GM18511 (cell line): ENCODE results near the gene DNAH10.
"Not testable (repeated sequence)": the region's sequence is repeated elsewhere in the genome, so short reads cannot be mapped to it uniquely, and the experiment has no call there.

Source experiments
- ATAC-seq: cut with Tn5 transposase; IDR thresholded peaks from one replicate; pipeline ENCODE4 v1.9.1; 2021; ENCODE audit warnings: mild to moderate bottlenecking, moderate library complexity; ENCODE audit not compliant: unreplicated experiment

Gene DNAH10

GRCh38 chr12:123943816-123944215, 181.7 kb downstream of the DNAH10 start:
- no peak for ATAC-seq

GRCh38 chr12:123944696-123945095, 182.6 kb downstream of the DNAH10 start:
- ATAC-seq, result no peak

- ATAC-seq, result no peak
Observed at GRCh38 chr12:123945287-123946151, 183.4 kb downstream of the DNAH10 start.

GRCh38 chr12:123946152-123946515, 184.0 kb downstream of the DNAH10 start:
- no peak for ATAC-seq

DNA sequence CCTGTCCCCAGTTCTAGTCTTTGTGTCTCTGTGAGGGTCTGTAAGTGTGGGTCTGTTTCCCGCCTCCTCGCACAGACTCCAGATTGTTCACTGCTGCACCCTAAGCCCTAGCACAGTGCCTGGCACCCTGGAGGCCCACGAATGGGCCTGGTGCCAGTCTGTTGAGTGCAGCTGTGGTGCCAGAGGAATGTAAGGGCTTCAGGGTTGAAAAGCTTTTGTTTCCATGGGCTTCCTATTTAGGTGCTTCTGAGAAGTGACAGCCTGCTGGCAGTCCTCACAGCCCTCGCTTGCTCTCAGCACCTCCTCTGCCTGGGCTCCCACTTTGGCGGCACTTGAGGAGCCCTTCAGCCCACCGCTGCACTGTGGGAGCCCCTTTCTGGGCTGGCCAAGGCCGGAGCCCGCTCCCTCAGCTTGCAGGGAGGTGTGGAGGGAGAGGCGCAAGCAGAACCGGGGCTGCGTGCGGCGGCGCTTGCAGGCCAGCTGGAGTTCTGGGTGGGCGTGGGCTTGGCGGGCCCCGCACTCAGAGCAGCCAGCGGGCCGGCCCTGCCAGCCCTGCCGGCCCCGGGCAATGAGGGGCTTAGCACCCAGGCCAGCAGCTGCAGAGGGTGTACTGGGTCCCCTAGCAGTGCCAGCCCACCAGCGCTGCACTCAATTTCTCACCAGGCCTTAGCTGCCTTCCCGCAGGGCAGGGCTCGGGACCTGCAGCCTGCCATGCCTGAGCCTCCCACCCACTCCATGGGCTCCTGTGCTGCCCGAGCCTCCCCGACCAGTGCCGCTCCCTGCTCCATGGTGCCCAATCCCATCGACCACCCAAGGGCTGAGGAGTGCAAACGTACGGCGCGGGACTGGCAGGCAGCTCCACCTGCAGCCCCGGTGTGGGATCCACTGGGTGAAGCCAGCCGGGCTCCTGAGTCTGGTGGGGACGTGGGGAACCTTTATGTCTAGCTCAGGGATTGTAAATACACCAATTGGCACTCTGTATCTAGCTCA, 184.7 kb downstream of the DNAH10 start:
- not testable (repeated sequence) for ATAC-seq

DNA sequence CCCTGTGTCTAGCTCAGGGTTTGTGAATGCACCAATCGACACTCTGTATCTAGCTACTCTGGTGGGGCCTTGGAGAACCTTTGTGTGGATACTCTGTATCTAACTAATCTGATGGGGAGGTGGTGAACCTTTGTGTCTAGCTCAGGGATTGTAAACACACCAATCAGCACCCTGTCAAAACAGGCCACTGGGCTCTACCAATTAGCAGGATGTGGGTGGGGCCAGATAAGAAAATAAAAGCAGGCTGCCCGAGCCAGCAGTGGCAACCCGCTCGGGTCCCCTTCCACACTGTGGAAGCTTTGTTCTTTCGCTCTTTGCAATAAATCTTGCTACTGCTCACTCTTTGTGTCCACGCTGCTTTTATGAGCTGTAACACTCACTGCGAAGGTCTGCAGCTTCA, 185.4 kb downstream of the DNAH10 start:
- ATAC-seq, result not testable (repeated sequence)

DNA sequence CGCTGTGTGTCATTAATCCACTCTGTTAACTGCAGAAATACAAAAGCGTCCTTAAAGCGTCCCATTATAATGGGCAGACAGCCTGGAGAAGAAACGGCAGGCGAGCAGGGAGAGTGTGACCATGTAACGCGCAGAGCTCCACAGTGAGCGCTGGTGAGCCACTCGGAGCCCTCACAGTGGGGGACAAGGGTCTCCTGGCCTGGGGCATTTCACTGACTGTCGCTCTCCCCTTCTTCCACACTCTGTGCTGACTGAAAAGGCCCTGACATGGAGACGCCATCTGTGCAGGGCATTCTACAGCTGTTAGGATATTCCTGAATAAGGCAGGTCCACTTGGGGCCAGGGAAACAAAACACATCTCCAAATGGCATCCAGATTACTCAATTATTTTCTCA, 186.3 kb downstream of the DNAH10 start:
- no peak for ATAC-seq

GRCh38 chr12:123948796-123949769, 187.0 kb downstream of the DNAH10 start:
- ATAC-seq, result no peak

DNA sequence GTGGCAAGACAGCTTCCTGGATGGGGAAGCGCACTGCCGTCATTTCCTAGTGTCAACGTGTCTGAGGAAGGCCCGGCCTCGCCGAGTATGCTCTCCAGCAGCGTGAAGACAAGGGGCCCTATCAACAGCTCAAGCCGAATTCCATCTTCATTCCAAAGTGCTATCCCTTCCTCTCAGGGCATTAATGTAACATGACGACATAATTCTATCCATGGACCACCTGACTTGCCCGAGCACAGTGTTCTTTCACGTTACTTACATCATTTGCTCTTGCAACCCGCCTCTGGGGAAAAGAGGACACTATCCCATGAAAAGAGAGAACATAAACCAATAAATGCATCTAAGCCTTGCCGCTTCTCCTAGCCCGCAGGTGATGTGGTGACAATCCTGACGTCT, 187.7 kb downstream of the DNAH10 start:
- no peak for ATAC-seq

DNA sequence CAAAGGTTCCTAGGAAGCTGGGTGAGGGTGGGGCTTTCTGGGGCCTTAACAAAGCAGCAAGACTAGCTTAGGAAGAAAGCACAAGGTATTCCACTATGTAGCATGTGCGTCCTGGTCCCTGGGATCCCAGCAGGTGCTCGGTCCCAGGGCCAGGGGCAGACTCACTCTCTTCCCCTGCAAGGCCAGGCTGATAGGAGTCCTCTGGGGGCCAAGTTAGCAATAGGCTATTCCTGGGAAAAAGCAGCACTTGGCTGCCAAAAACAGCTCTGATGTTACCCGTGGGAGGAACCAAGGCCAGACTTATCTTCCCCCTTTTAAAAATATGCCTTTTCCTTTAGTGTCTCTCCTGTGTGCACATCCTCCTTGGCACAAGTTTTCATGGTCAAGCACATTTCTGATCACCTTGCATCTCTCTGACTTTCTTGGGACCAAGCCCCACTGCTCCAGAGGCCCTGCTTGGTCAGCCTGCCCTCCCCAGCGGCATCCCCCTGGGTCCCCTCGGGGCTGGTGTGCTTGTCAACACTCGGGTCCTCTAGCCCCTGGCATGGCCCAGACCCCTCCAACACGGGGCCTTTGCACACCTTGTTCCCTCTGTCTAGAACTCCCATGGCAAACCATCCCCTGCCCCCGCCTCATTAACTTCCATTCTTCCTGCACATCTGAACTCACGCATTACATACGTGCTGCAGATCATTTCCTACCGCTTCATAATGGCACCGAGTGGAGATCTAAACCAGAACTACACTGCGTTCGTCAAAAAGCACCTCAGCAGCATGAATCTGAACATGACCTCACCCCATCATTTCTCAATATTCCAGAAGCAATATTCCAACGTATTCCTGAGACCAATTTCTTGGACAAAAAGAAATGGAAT, 188.6 kb downstream of the DNAH10 start:
- ATAC-seq, result no peak

- ATAC-seq, result no peak
Observed at GRCh38 chr12:123951467-123951866, 189.4 kb downstream of the DNAH10 start.

DNA sequence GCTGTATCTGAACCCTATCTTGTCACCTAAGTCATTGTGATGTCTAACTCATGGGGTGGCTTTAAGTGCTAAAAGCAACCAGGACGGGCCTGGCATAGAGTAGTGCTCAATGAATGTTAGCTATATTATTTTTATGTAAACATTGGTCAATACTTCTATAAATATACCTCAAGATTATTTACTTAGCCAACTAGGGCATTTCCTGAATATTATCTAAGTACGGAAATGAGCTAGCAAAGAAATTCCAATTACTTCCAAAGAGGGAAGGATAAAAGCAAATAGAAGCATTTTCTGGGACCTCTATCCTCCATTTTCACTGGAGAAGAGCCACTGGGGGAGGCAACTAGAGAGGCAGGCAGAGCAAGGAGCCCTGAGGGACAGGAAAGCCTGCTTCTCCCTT, 189.9 kb downstream of the DNAH10 start:
- no peak for ATAC-seq

DNA sequence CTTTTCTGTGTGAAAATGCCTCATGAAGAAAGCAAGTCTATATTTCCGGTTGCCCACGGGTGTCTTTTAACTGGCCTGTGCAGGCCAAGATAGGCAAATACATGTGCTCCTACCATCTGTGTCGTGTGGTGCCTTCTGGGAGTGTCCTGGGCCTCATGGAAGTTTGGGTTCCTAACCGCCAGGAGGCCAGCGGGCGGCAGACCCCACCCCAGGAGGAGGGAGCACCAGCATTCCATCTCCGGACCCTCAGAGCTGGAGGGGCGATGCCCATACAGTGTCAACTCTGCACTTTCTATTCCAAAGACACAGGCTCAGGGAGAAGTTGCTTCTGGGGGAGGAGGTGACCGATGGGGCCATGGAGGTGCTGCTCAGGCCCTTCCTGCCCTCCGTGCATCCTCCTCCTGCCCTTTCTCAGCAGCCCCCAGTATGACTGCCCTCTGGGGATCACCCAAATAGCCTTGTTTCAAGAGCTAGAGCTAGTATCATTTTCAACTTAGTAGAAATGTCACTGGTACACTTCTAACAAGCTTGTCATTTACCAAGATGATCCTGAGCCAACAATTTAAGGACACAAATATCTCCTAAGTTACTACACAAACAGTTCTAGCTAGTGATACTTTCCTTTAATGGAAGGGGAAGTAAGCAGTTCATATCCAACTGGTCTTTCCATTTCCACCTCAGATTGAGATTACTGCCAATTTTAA, 192.7 kb downstream of the DNAH10 start:
- ATAC-seq, result no peak

DNA sequence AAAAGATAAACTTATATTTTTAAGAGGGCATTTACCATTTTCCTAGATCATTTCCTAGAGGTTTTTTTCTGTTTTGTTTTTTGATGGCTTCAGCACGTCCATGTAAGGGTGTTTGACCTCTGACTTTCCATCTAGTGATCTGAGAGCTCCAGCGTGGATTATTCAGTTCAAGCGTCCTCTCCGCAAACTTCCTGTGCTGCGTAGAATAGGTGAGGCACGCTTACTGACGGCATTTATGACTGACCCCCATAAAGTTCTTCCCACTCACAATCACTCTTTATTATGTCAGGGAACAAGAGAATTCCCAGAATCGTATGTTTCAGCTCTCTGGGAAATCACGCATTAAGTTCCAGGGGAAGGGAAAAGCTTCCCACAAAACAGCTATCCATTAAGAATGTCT, 194.1 kb downstream of the DNAH10 start:
- no peak for ATAC-seq

DNA sequence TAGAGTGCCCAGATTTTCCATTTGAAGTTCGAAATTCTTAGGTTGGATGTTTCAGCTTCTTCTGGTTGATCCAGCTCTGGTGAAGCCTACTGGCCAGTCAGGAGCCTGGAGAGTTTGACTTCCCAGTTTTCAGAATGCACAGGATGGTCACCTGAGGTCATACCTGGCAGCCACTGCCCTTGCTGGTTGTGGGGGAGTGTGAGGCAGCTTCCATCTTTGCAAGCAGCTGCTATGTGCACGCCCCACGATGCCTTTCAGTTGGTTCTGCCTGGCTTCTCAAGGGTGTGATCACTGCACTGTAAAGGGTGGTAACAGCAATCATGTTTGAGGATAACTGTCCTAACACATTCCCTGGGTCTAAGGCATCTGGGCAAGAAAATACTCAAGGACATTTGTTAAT, 195.1 kb downstream of the DNAH10 start:
- no peak for ATAC-seq

GRCh38 chr12:123958462-123958861, 196.4 kb downstream of the DNAH10 start:
- ATAC-seq, result no peak

- no peak for ATAC-seq
Observed at GRCh38 chr12:123958876-123959275, 196.8 kb downstream of the DNAH10 start.

GRCh38 chr12:123960029-123960735, 198.1 kb downstream of the DNAH10 start:
- ATAC-seq, result no peak
